IMR-90 (cell line): ENCODE results near the gene KCNMA1. TPM values are rescaled to one million over a fixed set of nuclear protein-coding genes. Genes with fewer than 3 reads are reported as not detected.

Experiments used
- ATAC-seq: fragments of 200-7000 bp; cut with Tn5 transposase; 2 replicates; pipeline ENCODE4 v1.9.1; 2020; ENCODE audit warnings: low read depth, mild to moderate bottlenecking, moderate library complexity
- BruUV-seq: library from RNA; stranded (reverse); fragments of 400-500 nt; replicated peaks from 2 replicates; lab custom pipeline; 2021; lab: Mats Ljungman, UMichigan
- CTCF ChIA-PET: fragments of 300-600 bp; formaldehyde crosslinking; extraction: SDS; loops from one replicate; lab custom pipeline; 2021; ENCODE audit warnings: antibody characterized with exemption; lab: Yijun Ruan, JAX
- POLR2A ChIA-PET: fragments of 300-600 bp; sonication (Branson Sonifier 250); formaldehyde crosslinking; loops from one replicate; lab custom pipeline; 2022; ENCODE audit warnings: antibody characterized with exemption; ENCODE audit not compliant: unreplicated experiment; lab: Charles Lee
- DNase-seq: peaks from one replicate; pipeline ENCODE4 v3.0.0; 2013
- H2AFZ ChIP-seq: replicated peaks from 2 replicates; pipeline ENCODE3; 2013; ENCODE audit warnings: low read length, mild to moderate bottlenecking; ENCODE audit not compliant: poor library complexity
- H2AK5ac ChIP-seq: 2 replicates; pipeline ENCODE4 v1.6.1; 2013; ENCODE audit warnings: low read depth, low read length, inconsistent platforms
- H2AK9ac ChIP-seq: replicated peaks from 2 replicates; pipeline ENCODE3; 2013; ENCODE audit warnings: mild to moderate bottlenecking, low read depth, low read length, moderate library complexity; ENCODE audit not compliant: poor library complexity
- H2BK120ac ChIP-seq: 2 replicates; pipeline ENCODE4 v1.6.1; 2013; ENCODE audit warnings: low read depth, low read length, inconsistent platforms
- H2BK15ac ChIP-seq: 3 replicates; pipeline ENCODE4 v1.6.1; 2013; ENCODE audit warnings: low read depth, low read length, inconsistent platforms
- H2BK20ac ChIP-seq: 2 replicates; pipeline ENCODE4 v1.6.1; 2013; ENCODE audit warnings: low read depth, mild to moderate bottlenecking, inconsistent platforms, low read length, moderate library complexity
- H2BK5ac ChIP-seq: 2 replicates; pipeline ENCODE4 v1.6.1; 2013; ENCODE audit warnings: mild to moderate bottlenecking, low read depth, low read length, inconsistent platforms; ENCODE audit not compliant: poor library complexity, severe bottlenecking
- H3K14ac ChIP-seq: replicated peaks from 2 replicates; pipeline ENCODE4 v1.6.1; 2013; ENCODE audit warnings: low read depth, low read length, inconsistent platforms
- H3K18ac ChIP-seq: 2 replicates; pipeline ENCODE4 v1.6.1; 2013; ENCODE audit warnings: low read depth, low read length, control low read depth
- H3K23ac ChIP-seq: 2 replicates; pipeline ENCODE4 v1.6.1; 2013; ENCODE audit warnings: low read depth, low read length, inconsistent platforms
- H3K27ac ChIP-seq: 2 replicates; pipeline ENCODE4 v1.5.1; 2013; ENCODE audit warnings: mild to moderate bottlenecking, control low read depth, low read length; ENCODE audit not compliant: insufficient read depth
- H3K27me3 ChIP-seq: 2 replicates; pipeline ENCODE4 v1.6.1; 2013; ENCODE audit warnings: low read length; ENCODE audit not compliant: control insufficient read depth, insufficient read depth
- H3K36me3 ChIP-seq: 2 replicates; pipeline ENCODE4 v1.6.1; 2013; ENCODE audit warnings: low read length, mixed read lengths; ENCODE audit not compliant: control insufficient read depth, insufficient read depth
- H3K4ac ChIP-seq: 2 replicates; pipeline ENCODE4 v1.6.1; 2013; ENCODE audit warnings: low read depth, low read length, inconsistent platforms
- H3K4me1 ChIP-seq: 2 replicates; pipeline ENCODE4 v1.6.1; 2013; ENCODE audit warnings: low read length, mixed read lengths; ENCODE audit not compliant: control insufficient read depth, insufficient read depth
- H3K4me2 ChIP-seq: 2 replicates; pipeline ENCODE4 v1.6.1; 2013; ENCODE audit warnings: low read depth, mild to moderate bottlenecking, control low read depth, low read length, moderate library complexity
- H3K4me3 ChIP-seq: 2 replicates; pipeline ENCODE4 v1.5.1; 2013; ENCODE audit warnings: low read depth, mild to moderate bottlenecking, control low read depth, low read length, moderate library complexity; ENCODE audit not compliant: insufficient read depth
- H3K56ac ChIP-seq: 2 replicates; pipeline ENCODE4 v1.6.1; 2013; ENCODE audit warnings: low read length, inconsistent platforms; ENCODE audit not compliant: insufficient read depth; ENCODE audit errors: extremely low read depth
- H3K79me1 ChIP-seq, 2 experiments: 2 replicates each; pipeline ENCODE4 v1.6.1; 2013; ENCODE audit warnings: low read length in 2 of 2, inconsistent platforms in 1 of 2, low read depth in 1 of 2
- H3K9ac ChIP-seq: 2 replicates; pipeline ENCODE4 v1.6.1; 2013; ENCODE audit warnings: low read depth, low read length, control low read depth
- H3K9me1 ChIP-seq: 2 replicates; pipeline ENCODE4 v1.6.1; 2013; ENCODE audit warnings: low read length, inconsistent platforms; ENCODE audit not compliant: insufficient read depth
- H3K9me3 ChIP-seq: 2 replicates; pipeline ENCODE4 v1.6.1; 2013; ENCODE audit warnings: low read length; ENCODE audit not compliant: control insufficient read depth, insufficient read depth
- H4K20me1 ChIP-seq: 2 replicates; pipeline ENCODE4 v1.6.1; 2013; ENCODE audit warnings: low read length, inconsistent platforms; ENCODE audit not compliant: insufficient read depth
- H4K5ac ChIP-seq: 2 replicates; pipeline ENCODE4 v1.6.1; 2013; ENCODE audit warnings: mild to moderate bottlenecking, low read depth, low read length, control low read depth
- H4K8ac ChIP-seq, 2 experiments: 2 replicates each; pipeline ENCODE4 v1.6.1; 2013; ENCODE audit warnings: low read depth in 2 of 2, low read length in 2 of 2, control low read depth in 1 of 2, inconsistent platforms in 1 of 2
- H4K91ac ChIP-seq: 2 replicates; pipeline ENCODE4 v1.6.1; 2013; ENCODE audit warnings: low read depth, low read length, inconsistent platforms; ENCODE audit not compliant: insufficient read depth
- CHD1 ChIP-seq: IDR thresholded peaks from 2 replicates; pipeline ENCODE4 v1.6.1; 2012; ENCODE audit warnings: low read depth, low read length, improper control_type of control experiment
- MAFK ChIP-seq: IDR thresholded peaks from 2 replicates; pipeline ENCODE4 v1.6.1; 2012; ENCODE audit warnings: low read depth, low read length, improper control_type of control experiment
- RCOR1 ChIP-seq: IDR thresholded peaks from 2 replicates; pipeline ENCODE4 v1.6.1; 2012; ENCODE audit warnings: mild to moderate bottlenecking, low read length, improper control_type of control experiment; ENCODE audit not compliant: insufficient replicate concordance
- WGBS, 2 experiments: methylation state at CpG; one replicate each; pipeline versions ENCODE4 v1.1.5 to v1.1.7; 2013; ENCODE audit warnings: missing lambda C conversion rate in 2 of 2; ENCODE audit not compliant: insufficient read length in 1 of 2; ENCODE audit errors: extremely low coverage in 2 of 2; 5-methylcytosine and 5-hydroxymethylcytosine counted together
- dilution Hi-C: fragments of 300-500 bp; cut with HindIII; formaldehyde crosslinking; loops from one replicate; pipeline ENCODE4 v1.14.3; 2018; ENCODE audit warnings: low sequenced_read_pairs; ENCODE audit not compliant: unreplicated experiment
- in situ Hi-C: fragments of 300-500 bp; cut with MboI; formaldehyde crosslinking; loops from 3 replicates; pipeline ENCODE4 v1.14.3; 2019; ENCODE audit warnings: low sequenced_read_pairs, inconsistent platforms, mixed read lengths
- intact Hi-C: fragments of 100-400 bp; cut with micrococcal nuclease; formaldehyde crosslinking; loops from 2 replicates; pipeline ENCODE4 v1.10.0; 2022
- polyA plus RNA-seq, 3 experiments: library from polyadenylated mRNA; depleted of rRNA; stranded (reverse); fragments of >200 nt; gene quantifications; 2 replicates each; pipeline ENCODE4 v1.2.3, GENCODE V29; 2012; ENCODE audit warnings: low replicate concordance in 1 of 3
- total RNA-seq: library from RNA; depleted of rRNA; stranded (reverse); fragments of >200 nt; gene quantifications from 2 replicates; pipeline ENCODE4 v1.2.3, GENCODE V29; 2012
- TF ChIP-seq, protein P1 (sequence below): fragments of 150-350 bp; IDR thresholded peaks from 2 replicates; pipeline ENCODE4 v1.6.1; 2016; ENCODE audit warnings: low read depth, mild to moderate bottlenecking, low read length, moderate library complexity, borderline replicate concordance

KCNMA1 gene
- total and polyA plus RNA-seq, 2 of the 4 experiments (the other 2 are of a cell fraction): 25.6 to 29.6 TPM

DNA sequence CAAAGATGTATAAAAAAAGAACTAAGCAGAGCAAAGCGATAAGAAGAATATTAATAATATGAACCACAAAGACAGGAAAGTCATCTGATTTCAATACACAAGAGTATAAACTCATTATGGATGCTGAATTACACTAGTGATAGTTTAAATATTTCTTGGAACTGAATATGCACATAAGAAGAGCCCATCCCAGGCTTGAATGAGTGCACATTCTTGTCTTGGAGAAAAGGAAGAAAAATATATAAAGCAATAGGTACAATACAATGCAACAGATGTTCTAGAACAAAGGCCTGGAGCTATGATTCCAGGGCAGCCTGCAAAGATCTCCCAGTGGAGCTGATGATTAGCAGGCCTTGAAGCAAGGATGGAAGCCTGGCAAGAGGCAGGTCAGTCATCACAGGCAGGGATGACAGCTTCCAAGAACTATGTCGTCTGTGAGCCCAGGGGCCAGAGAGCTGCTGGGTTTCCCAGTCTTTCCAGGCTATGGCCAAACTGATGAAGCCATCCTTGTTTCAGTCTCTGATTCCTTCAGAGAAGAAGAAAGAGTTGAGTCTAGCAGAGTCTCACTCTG, 277.6 kb downstream of the KCNMA1 start:
- Histone ChIP-seq H2BK15ac (peak overlapping the region; percentile 2; the same call in 1 of the 3 replicates), H3K9me1 (peaks cover 22% of the 10 kb centered on the region), H2BK120ac (0 out of 2 replicates have a peak overlapping the region, but pooled peaks have one; percentile 35), H4K8ac (no peak overlapping the region), H2AK5ac (no peak overlapping the region), H3K56ac (no peak overlapping the region), H2AFZ (no peak overlapping the region), H2BK20ac (0 out of 2 replicates have a peak overlapping the region, but pooled peaks have one; percentile 7), H3K23ac (no peak overlapping the region), H3K14ac (no peak overlapping the region), H2BK5ac (no peak overlapping the region), H3K27ac (no peak overlapping the region), H3K4ac (0 out of 2 replicates have a peak overlapping the region, but pooled peaks have one; percentile 39), H3K79me1 (peaks cover 0 to 19% of the 10 kb centered on the region in 2 experiments; a peak in 3 of 4 replicates), H2AK9ac (no peak overlapping the region), H3K36me3 (no peaks in the 10 kb centered on the region), H4K5ac (no peak overlapping the region), H3K9me3 (no peaks in the 10 kb centered on the region), H3K4me3 (no peak overlapping the region), H3K27me3 (no peaks in the 10 kb centered on the region), H4K91ac (peak overlapping the region; percentile 70; the same call in 1 of the 2 replicates), H4K20me1 (no peaks in the 10 kb centered on the region), H3K4me2 (no peak overlapping the region), H3K4me1 (peaks cover 14% of the 10 kb centered on the region), H3K9ac (no peak overlapping the region), H3K18ac (no peak overlapping the region)
- CTCF ChIA-PET: no interaction called here
- dilution Hi-C loops: no loop called here
- WGBS, 2 experiments: 80% methylated on average over 1 of the region's 2 CpGs; no CpG with 5 or more reads in 1 of the 2 experiments
- ATAC-seq (no peak), DNase-seq (peak; percentile 52)
- POLR2A ChIA-PET: no interaction called here
- intact Hi-C loops: no loop called here
- BruUV-seq: no TSS peak
- TF ChIP-seq RCOR1 (no peak), CHD1 (no peak), MAFK (no peak)
- TF ChIP-seq, protein P1, sequence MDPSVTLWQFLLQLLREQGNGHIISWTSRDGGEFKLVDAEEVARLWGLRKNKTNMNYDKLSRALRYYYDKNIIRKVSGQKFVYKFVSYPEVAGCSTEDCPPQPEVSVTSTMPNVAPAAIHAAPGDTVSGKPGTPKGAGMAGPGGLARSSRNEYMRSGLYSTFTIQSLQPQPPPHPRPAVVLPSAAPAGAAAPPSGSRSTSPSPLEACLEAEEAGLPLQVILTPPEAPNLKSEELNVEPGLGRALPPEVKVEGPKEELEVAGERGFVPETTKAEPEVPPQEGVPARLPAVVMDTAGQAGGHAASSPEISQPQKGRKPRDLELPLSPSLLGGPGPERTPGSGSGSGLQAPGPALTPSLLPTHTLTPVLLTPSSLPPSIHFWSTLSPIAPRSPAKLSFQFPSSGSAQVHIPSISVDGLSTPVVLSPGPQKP: no peak
- in situ Hi-C loops: no loop called here
